GM21526 (cell line): Measurements from ENCODE around the gene SULT1A2.
"Not testable (repeated sequence)": the region's sequence is repeated elsewhere in the genome, so short reads cannot be mapped to it uniquely, and the experiment has no call there.

Source experiments
- ATAC-seq: cut with Tn5 transposase; IDR thresholded peaks from one replicate; pipeline ENCODE4 v1.9.1; 2021; ENCODE audit warnings: moderate library complexity; ENCODE audit not compliant: unreplicated experiment, low FRiP score

The SULT1A2 gene

GRCh38 chr16:28609631-28610594 is 13.1 kb upstream of the SULT1A2 start, which contains the start of gene SULT1A1:
Gene SULT1A1 (minus strand): TSS chr16:28610044. CDS start chr16:28608855, 1,189 bp downstream.
- ATAC-seq, result no peak

- ATAC-seq, result not testable (repeated sequence)
These were observed 12.2 kb upstream of the SULT1A2 start for GRCh38 chr16:28608867-28609596.

- ATAC-seq, result not testable (repeated sequence)
These were observed 11.6 kb upstream of the SULT1A2 start for GRCh38 chr16:28608496-28608808.

- ATAC-seq, result not testable (repeated sequence)
These were observed 11.0 kb upstream of the SULT1A2 start for GRCh38 chr16:28607681-28608495.

GRCh38 chr16:28607116-28607623 is 10.3 kb upstream of the SULT1A2 start:
- ATAC-seq, result no peak

GRCh38 chr16:28606291-28607115 is 9.7 kb upstream of the SULT1A2 start:
- no peak for ATAC-seq

GRCh38 chr16:28604186-28604565 is 7.3 kb upstream of the SULT1A2 start:
- ATAC-seq, result no peak

GRCh38 chr16:28603381-28604185 is 6.7 kb upstream of the SULT1A2 start:
- no peak for ATAC-seq

- no peak for ATAC-seq
These were observed 5.7 kb upstream of the SULT1A2 start for GRCh38 chr16:28602529-28602928.

GRCh38 chr16:28602062-28602461 is 5.2 kb upstream of the SULT1A2 start:
- ATAC-seq, result not testable (repeated sequence)

- ATAC-seq, result not testable (repeated sequence)
These were observed 4.7 kb upstream of the SULT1A2 start for GRCh38 chr16:28601589-28601988.

- ATAC-seq, result not testable (repeated sequence)
These were observed 4.1 kb upstream of the SULT1A2 start for GRCh38 chr16:28600965-28601364.

- not testable (repeated sequence) for ATAC-seq
These were observed 2.8 kb upstream of the SULT1A2 start for GRCh38 chr16:28599377-28600285.

GRCh38 chr16:28597692-28598261 is 927 bp upstream of the SULT1A2 start:
- ATAC-seq, result no peak

GRCh38 chr16:28596115-28596630 is 677 bp downstream of the SULT1A2 start:
- no peak for ATAC-seq

- ATAC-seq, result not testable (repeated sequence)
These were observed 1.4 kb downstream of the SULT1A2 start for GRCh38 chr16:28595451-28595850.

- ATAC-seq, result no peak
These were observed 3.8 kb downstream of the SULT1A2 start for GRCh38 chr16:28592979-28593553.
